WTC11 (cell line): ENCODE results near the gene PLCXD1. TPM values are rescaled to one million over a fixed set of nuclear protein-coding genes. Genes with fewer than 3 reads are reported as not detected.

Experiments used
- ATAC-seq: fragments of 200-7000 bp; cut with Tn5 transposase; 2 replicates; pipeline ENCODE4 v1.10.0; 2021; ENCODE audit warnings: mild to moderate bottlenecking, moderate library complexity
- CTCF ChIA-PET: fragments of 300-600 bp; sonication (Branson Sonifier 250); formaldehyde crosslinking; loops from one replicate; lab custom pipeline; 2021; ENCODE audit warnings: antibody characterized with exemption; lab: Charles Lee
- POLR2A ChIA-PET: fragments of 350-600 bp; sonication (Branson Sonifier 250); formaldehyde crosslinking; loops from one replicate; lab custom pipeline; 2021; ENCODE audit warnings: antibody characterized with exemption; lab: Charles Lee
- DNase-seq: peaks from one replicate; pipeline ENCODE4 v3.0.0; 2021; ENCODE audit warnings: low spot score
- H3K27ac Mint-ChIP-seq: 2 replicates; pipeline ENCODE4 v1.8.0; 2021; ENCODE audit warnings: mixed read lengths
- H3K27me3 Mint-ChIP-seq: 2 replicates; pipeline ENCODE4 v1.8.0; 2021; ENCODE audit warnings: low read depth, mild to moderate bottlenecking, moderate library complexity, mixed read lengths
- H3K36me3 Mint-ChIP-seq: 2 replicates; pipeline ENCODE4 v1.8.0; 2021; ENCODE audit warnings: mixed read lengths
- H3K4me1 Mint-ChIP-seq: 2 replicates; pipeline ENCODE4 v1.8.0; 2022; ENCODE audit warnings: mixed read lengths
- H3K4me3 Mint-ChIP-seq: 2 replicates; pipeline ENCODE4 v1.8.0; 2021; ENCODE audit warnings: mild to moderate bottlenecking, moderate library complexity, mixed read lengths
- H3K9me3 Mint-ChIP-seq: 2 replicates; pipeline ENCODE4 v1.8.0; 2021; ENCODE audit warnings: mixed read lengths
- CREB1 ChIP-seq: sonication (generic); formaldehyde crosslinking; IDR thresholded peaks from 2 replicates; pipeline ENCODE4 v1.8.0; 2023; ENCODE audit warnings: mild to moderate bottlenecking, missing genetic modification reagents
- E2F1 ChIP-seq: sonication (generic); formaldehyde crosslinking; IDR thresholded peaks from 2 replicates; pipeline ENCODE4 v1.8.0; 2022; ENCODE audit warnings: mild to moderate bottlenecking, missing genetic modification reagents
- FOXK1 ChIP-seq: sonication (generic); formaldehyde crosslinking; IDR thresholded peaks from 2 replicates; pipeline ENCODE4 v1.8.0; 2022; ENCODE audit warnings: mild to moderate bottlenecking, moderate library complexity, missing genetic modification reagents
- GABPB1 ChIP-seq: sonication (generic); formaldehyde crosslinking; IDR thresholded peaks from 2 replicates; pipeline ENCODE4 v1.8.1; 2023; ENCODE audit warnings: mild to moderate bottlenecking, missing genetic modification reagents
- GTF2I ChIP-seq: fragments of 250-450 bp; sonication (Bioruptor Pico); conservative IDR thresholded peaks from 2 replicates; pipeline ENCODE4 v1.4.0; 2021; ENCODE audit warnings: mild to moderate bottlenecking
- IRF1 ChIP-seq: sonication (generic); formaldehyde crosslinking; IDR thresholded peaks from 2 replicates; pipeline ENCODE4 v1.8.0; 2023; ENCODE audit warnings: missing genetic modification reagents
- KAT7 ChIP-seq: sonication (generic); formaldehyde crosslinking; IDR thresholded peaks from 2 replicates; pipeline ENCODE4 v1.8.1; 2023; ENCODE audit warnings: missing genetic modification reagents, mild to moderate bottlenecking, borderline replicate concordance
- NFYB ChIP-seq: sonication (generic); formaldehyde crosslinking; conservative IDR thresholded peaks from 2 replicates; pipeline ENCODE4 v1.8.0; 2022; ENCODE audit warnings: low read depth, missing genetic modification reagents
- NR3C1 ChIP-seq: sonication (generic); formaldehyde crosslinking; conservative IDR thresholded peaks from 2 replicates; pipeline ENCODE4 v1.8.1; 2023; ENCODE audit warnings: low read depth, mild to moderate bottlenecking, missing genetic modification reagents
- PRRX2 ChIP-seq: fragments of 250-450 bp; sonication (Bioruptor Pico); IDR thresholded peaks from 2 replicates; pipeline ENCODE4 v1.8.0; 2021; ENCODE audit warnings: mild to moderate bottlenecking
- RORB ChIP-seq: fragments of 250-450 bp; sonication (Bioruptor Pico); IDR thresholded peaks from 2 replicates; pipeline ENCODE4 v1.9.0; 2021; ENCODE audit warnings: mild to moderate bottlenecking
- SMAD3 ChIP-seq: sonication (generic); formaldehyde crosslinking; IDR thresholded peaks from 2 replicates; pipeline ENCODE4 v1.8.0; 2022; ENCODE audit warnings: missing genetic modification reagents, mild to moderate bottlenecking, borderline replicate concordance
- SMAD4 ChIP-seq: sonication (generic); formaldehyde crosslinking; IDR thresholded peaks from 2 replicates; pipeline ENCODE4 v1.8.0; 2022; ENCODE audit warnings: mild to moderate bottlenecking, missing genetic modification reagents
- SP1 ChIP-seq: sonication (generic); formaldehyde crosslinking; conservative IDR thresholded peaks from 2 replicates; pipeline ENCODE4 v1.8.1; 2022; ENCODE audit warnings: missing genetic modification reagents
- TEAD1 ChIP-seq: sonication (generic); formaldehyde crosslinking; IDR thresholded peaks from 2 replicates; pipeline ENCODE4 v1.8.0; 2022; ENCODE audit warnings: mild to moderate bottlenecking, missing genetic modification reagents
- USF1 ChIP-seq: sonication (generic); formaldehyde crosslinking; IDR thresholded peaks from 2 replicates; pipeline ENCODE4 v1.8.0; 2022; ENCODE audit warnings: mild to moderate bottlenecking, missing genetic modification reagents
- ZNF232 ChIP-seq: sonication (generic); formaldehyde crosslinking; IDR thresholded peaks from 2 replicates; pipeline ENCODE4 v1.8.0; 2022; ENCODE audit warnings: mild to moderate bottlenecking, missing genetic modification reagents
- ZNF317 ChIP-seq: sonication (generic); formaldehyde crosslinking; IDR thresholded peaks from 2 replicates; pipeline ENCODE4 v1.8.1; 2023; ENCODE audit warnings: low read depth, mild to moderate bottlenecking, moderate library complexity, missing genetic modification reagents, borderline replicate concordance
- ZNF396 ChIP-seq: fragments of 250-450 bp; sonication (Bioruptor Pico); IDR thresholded peaks from 2 replicates; pipeline ENCODE4 v1.8.0; 2021; ENCODE audit warnings: mild to moderate bottlenecking, moderate library complexity, borderline replicate concordance
- ZNF416 ChIP-seq: fragments of 250-450 bp; sonication (Bioruptor Pico); IDR thresholded peaks from 2 replicates; pipeline ENCODE4 v1.9.0; 2021; ENCODE audit warnings: mild to moderate bottlenecking, inconsistent platforms
- ZNF423 ChIP-seq: fragments of 250-450 bp; sonication (Bioruptor Pico); IDR thresholded peaks from 2 replicates; pipeline ENCODE4 v2.1.2; 2022; ENCODE audit warnings: mild to moderate bottlenecking, moderate library complexity
- ZNF671 ChIP-seq: fragments of 250-450 bp; sonication (Bioruptor Pico); IDR thresholded peaks from 2 replicates; pipeline ENCODE4 v1.8.0; 2021; ENCODE audit warnings: mild to moderate bottlenecking
- total RNA-seq: library from RNA; stranded (reverse); gene quantifications from 3 replicates; pipeline ENCODE4 v1.2.3, GENCODE V29; 2021
- TF ChIP-seq, protein P1 (sequence below): sonication (generic); formaldehyde crosslinking; IDR thresholded peaks from 2 replicates; pipeline ENCODE4 v1.8.0; 2023; ENCODE audit warnings: mild to moderate bottlenecking, missing genetic modification reagents
- TF ChIP-seq, protein P2 (sequence below): fragments of 250-450 bp; sonication (Bioruptor Pico); IDR thresholded peaks from 2 replicates; pipeline ENCODE4 v1.9.0; 2021; ENCODE audit warnings: mild to moderate bottlenecking
- TF ChIP-seq, protein P3 (sequence below): fragments of 250-450 bp; sonication (Bioruptor Pico); IDR thresholded peaks from 2 replicates; pipeline ENCODE4 v1.8.0; 2021; ENCODE audit warnings: mild to moderate bottlenecking
- TF ChIP-seq, protein P4 (sequence below): sonication (generic); formaldehyde crosslinking; conservative IDR thresholded peaks from 2 replicates; pipeline ENCODE4 v1.8.1; 2022; ENCODE audit warnings: mild to moderate bottlenecking, missing genetic modification reagents
- TF ChIP-seq, protein P5 (sequence below): sonication (generic); formaldehyde crosslinking; IDR thresholded peaks from 2 replicates; pipeline ENCODE4 v1.8.1; 2022; ENCODE audit warnings: mild to moderate bottlenecking, moderate library complexity, missing genetic modification reagents

The PLCXD1 gene
- total RNA-seq, 1 experiment from 2014 or later = 131 TPM

DNA sequence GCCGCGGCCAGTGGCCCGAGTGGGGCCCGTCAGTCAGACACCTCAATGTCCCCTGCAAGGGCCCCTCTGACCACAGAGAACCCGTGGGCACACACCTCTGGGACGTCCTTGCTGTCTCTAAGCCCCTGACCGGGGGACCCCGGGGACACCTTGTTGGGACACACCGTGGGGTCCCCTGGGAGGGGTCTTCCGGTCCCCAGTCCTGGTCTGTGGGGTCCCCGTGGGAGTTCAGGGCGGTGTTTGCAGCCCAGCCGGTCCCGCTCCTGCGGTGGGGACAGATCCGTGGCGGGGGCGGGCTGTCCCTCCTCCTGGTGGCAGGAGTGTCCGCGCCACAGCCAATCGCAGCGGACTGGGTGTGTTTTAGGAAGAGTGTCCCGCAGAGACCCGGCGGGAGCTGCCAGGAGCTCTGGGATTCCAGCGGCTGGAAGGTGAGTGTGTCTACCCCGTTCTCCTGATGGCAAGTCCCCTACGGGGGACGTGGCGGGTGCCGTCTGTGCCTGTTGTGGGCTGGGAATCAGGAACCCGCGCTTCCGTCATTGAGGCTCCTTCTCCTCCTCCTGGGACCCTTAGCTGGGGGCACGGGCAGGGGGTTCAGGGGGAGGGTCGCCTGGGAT, 5.1 kb upstream of the PLCXD1 start:
- TF ChIP-seq SMAD3 (CRISPR knock-in tag) = peak; percentile 47; the same call in 1 of the 2 replicates
- peak; percentile 73 for TF ChIP-seq NFYB
- TF ChIP-seq, protein P1, sequence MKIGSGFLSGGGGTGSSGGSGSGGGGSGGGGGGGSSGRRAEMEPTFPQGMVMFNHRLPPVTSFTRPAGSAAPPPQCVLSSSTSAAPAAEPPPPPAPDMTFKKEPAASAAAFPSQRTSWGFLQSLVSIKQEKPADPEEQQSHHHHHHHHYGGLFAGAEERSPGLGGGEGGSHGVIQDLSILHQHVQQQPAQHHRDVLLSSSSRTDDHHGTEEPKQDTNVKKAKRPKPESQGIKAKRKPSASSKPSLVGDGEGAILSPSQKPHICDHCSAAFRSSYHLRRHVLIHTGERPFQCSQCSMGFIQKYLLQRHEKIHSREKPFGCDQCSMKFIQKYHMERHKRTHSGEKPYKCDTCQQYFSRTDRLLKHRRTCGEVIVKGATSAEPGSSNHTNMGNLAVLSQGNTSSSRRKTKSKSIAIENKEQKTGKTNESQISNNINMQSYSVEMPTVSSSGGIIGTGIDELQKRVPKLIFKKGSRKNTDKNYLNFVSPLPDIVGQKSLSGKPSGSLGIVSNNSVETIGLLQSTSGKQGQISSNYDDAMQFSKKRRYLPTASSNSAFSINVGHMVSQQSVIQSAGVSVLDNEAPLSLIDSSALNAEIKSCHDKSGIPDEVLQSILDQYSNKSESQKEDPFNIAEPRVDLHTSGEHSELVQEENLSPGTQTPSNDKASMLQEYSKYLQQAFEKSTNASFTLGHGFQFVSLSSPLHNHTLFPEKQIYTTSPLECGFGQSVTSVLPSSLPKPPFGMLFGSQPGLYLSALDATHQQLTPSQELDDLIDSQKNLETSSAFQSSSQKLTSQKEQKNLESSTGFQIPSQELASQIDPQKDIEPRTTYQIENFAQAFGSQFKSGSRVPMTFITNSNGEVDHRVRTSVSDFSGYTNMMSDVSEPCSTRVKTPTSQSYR = no peak
- TF ChIP-seq FOXK1 = no peak
- TF ChIP-seq NR3C1 (CRISPR knock-in tag) = no peak
- TF ChIP-seq PRRX2 (CRISPR knock-in tag) = no peak
- TF ChIP-seq SMAD4 (CRISPR knock-in tag) = no peak
- TF ChIP-seq, protein P2, sequence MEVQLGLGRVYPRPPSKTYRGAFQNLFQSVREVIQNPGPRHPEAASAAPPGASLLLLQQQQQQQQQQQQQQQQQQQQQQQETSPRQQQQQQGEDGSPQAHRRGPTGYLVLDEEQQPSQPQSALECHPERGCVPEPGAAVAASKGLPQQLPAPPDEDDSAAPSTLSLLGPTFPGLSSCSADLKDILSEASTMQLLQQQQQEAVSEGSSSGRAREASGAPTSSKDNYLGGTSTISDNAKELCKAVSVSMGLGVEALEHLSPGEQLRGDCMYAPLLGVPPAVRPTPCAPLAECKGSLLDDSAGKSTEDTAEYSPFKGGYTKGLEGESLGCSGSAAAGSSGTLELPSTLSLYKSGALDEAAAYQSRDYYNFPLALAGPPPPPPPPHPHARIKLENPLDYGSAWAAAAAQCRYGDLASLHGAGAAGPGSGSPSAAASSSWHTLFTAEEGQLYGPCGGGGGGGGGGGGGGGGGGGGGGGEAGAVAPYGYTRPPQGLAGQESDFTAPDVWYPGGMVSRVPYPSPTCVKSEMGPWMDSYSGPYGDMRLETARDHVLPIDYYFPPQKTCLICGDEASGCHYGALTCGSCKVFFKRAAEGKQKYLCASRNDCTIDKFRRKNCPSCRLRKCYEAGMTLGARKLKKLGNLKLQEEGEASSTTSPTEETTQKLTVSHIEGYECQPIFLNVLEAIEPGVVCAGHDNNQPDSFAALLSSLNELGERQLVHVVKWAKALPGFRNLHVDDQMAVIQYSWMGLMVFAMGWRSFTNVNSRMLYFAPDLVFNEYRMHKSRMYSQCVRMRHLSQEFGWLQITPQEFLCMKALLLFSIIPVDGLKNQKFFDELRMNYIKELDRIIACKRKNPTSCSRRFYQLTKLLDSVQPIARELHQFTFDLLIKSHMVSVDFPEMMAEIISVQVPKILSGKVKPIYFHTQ (CRISPR knock-in tag) = no peak
- no peak for TF ChIP-seq GTF2I
- 0 out of 2 replicates have a peak, but pooled peaks have one; percentile 16 for TF ChIP-seq TEAD1 (CRISPR knock-in tag)
- peak; percentile 67 for TF ChIP-seq ZNF423
- TF ChIP-seq, protein P3, sequence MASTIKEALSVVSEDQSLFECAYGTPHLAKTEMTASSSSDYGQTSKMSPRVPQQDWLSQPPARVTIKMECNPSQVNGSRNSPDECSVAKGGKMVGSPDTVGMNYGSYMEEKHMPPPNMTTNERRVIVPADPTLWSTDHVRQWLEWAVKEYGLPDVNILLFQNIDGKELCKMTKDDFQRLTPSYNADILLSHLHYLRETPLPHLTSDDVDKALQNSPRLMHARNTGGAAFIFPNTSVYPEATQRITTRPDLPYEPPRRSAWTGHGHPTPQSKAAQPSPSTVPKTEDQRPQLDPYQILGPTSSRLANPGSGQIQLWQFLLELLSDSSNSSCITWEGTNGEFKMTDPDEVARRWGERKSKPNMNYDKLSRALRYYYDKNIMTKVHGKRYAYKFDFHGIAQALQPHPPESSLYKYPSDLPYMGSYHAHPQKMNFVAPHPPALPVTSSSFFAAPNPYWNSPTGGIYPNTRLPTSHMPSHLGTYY (CRISPR knock-in tag) = no peak
- peak; percentile 33; the same call in 1 of the 2 replicates for TF ChIP-seq SP1 (CRISPR knock-in tag)
- no peak for TF ChIP-seq E2F1
- no peak for TF ChIP-seq ZNF317
- TF ChIP-seq, protein P4, sequence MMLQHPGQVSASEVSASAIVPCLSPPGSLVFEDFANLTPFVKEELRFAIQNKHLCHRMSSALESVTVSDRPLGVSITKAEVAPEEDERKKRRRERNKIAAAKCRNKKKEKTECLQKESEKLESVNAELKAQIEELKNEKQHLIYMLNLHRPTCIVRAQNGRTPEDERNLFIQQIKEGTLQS (CRISPR knock-in tag) = no peak
- TF ChIP-seq IRF1 = no peak
- TF ChIP-seq, protein P5, sequence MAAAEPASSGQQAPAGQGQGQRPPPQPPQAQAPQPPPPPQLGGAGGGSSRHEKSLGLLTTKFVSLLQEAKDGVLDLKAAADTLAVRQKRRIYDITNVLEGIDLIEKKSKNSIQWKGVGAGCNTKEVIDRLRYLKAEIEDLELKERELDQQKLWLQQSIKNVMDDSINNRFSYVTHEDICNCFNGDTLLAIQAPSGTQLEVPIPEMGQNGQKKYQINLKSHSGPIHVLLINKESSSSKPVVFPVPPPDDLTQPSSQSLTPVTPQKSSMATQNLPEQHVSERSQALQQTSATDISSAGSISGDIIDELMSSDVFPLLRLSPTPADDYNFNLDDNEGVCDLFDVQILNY (CRISPR knock-in tag) = no peak
- 0 out of 2 replicates have a peak, but pooled peaks have one; percentile 35 for TF ChIP-seq ZNF232
- TF ChIP-seq CREB1 (CRISPR knock-in tag) = no peak
- no peak for TF ChIP-seq ZNF396 (CRISPR knock-in tag)
- TF ChIP-seq ZNF671 (CRISPR knock-in tag) = no peak
- TF ChIP-seq USF1 (CRISPR knock-in tag) = no peak
- TF ChIP-seq GABPB1 (CRISPR knock-in tag) = 0 out of 2 replicates have a peak, but pooled peaks have one; percentile 11
- 0 out of 2 replicates have a peak, but pooled peaks have one; percentile 64 for TF ChIP-seq KAT7
- TF ChIP-seq ZNF416 = no peak
- no peak for TF ChIP-seq RORB (CRISPR knock-in tag)
- Mint-ChIP-seq H3K27ac (no peak overlapping the region), H3K4me3 (peak overlapping the region; percentile 74), H3K4me1 (peaks cover 22% of the 10 kb centered on the region), H3K9me3 (no peaks in the 10 kb centered on the region), H3K36me3 (peaks cover 11% of the 10 kb centered on the region), H3K27me3 (no peaks in the 10 kb centered on the region)
- ChIA-PET POLR2A (no interaction called here), CTCF (no interaction called here)
- DNase-seq (peak; percentile 78), ATAC-seq (peak; percentile 74)
